Ramos (cell line): ENCODE results near the gene ACOT4.
"Not testable (repeated sequence)": the region's sequence is repeated elsewhere in the genome, so short reads cannot be mapped to it uniquely, and the experiment has no call there.

ENCODE experiments used
- in situ Hi-C: fragments of 300-500 bp; cut with MboI; formaldehyde crosslinking; loops from one replicate; pipeline ENCODE4 v1.14.3; 2022; ENCODE audit warnings: low sequenced_read_pairs; ENCODE audit not compliant: unreplicated experiment

Gene ACOT4

DNA sequence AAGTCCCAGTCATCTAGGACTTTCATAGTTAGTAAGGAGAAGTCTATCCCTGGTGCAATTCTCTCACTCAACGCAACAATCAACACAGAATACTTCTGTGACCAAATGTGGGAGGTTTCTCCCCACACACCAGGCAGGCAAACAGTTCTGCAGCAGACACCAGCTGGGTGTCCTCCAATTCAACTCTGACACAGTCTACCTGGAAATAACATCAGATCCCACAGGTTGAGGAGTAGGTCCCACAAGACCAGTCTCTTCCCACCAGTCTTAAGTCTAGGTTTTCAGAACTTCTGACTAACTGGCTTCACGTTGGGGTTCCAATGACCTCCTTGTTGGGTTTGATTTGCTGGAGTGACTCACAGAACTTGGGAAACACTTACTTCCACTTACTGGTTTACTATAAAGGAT lies 35.5 kb downstream of the ACOT4 start:
- in situ Hi-C loops, result no loop called here

DNA sequence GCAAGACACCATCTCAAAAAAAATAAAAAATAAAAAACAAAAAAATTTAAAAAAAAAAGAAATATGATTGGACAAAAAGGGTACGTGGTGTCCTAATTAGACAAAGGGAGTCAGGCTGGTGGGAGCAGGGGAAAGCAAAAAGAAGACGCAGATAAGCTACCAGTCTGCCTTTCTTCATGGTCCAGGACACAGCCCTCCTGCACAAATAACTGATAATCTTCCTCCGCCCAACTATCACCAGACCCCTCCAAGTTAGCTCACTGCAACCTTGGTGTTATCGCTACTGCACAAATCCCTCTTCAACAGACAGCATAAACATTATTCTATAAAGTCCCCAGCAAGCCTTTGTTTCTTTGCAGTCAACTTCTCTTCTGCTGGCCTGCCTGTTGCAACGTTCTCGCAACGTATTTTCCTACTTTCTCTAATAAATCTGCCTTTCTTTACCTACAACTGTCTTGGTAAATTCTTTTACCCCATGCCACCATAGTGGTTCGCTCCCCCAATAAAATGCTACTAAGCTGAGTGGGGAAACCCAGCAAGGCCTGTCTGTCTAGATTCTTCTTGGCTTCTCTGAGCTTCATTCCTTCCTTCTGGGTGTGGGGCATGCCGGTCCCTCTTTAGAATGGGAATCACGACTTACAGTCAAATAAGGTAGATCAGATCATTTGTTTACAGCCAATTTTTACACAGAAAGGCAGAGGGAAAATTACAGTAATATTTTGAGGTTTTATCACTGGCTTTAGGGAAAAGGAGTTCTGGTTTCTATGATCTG lies 38.5 kb downstream of the ACOT4 start:
- in situ Hi-C loops, result no loop called here

- in situ Hi-C loops, result no loop called here
Measured at GRCh38 chr14:73633116-73634010, 41.7 kb downstream of the ACOT4 start.

DNA sequence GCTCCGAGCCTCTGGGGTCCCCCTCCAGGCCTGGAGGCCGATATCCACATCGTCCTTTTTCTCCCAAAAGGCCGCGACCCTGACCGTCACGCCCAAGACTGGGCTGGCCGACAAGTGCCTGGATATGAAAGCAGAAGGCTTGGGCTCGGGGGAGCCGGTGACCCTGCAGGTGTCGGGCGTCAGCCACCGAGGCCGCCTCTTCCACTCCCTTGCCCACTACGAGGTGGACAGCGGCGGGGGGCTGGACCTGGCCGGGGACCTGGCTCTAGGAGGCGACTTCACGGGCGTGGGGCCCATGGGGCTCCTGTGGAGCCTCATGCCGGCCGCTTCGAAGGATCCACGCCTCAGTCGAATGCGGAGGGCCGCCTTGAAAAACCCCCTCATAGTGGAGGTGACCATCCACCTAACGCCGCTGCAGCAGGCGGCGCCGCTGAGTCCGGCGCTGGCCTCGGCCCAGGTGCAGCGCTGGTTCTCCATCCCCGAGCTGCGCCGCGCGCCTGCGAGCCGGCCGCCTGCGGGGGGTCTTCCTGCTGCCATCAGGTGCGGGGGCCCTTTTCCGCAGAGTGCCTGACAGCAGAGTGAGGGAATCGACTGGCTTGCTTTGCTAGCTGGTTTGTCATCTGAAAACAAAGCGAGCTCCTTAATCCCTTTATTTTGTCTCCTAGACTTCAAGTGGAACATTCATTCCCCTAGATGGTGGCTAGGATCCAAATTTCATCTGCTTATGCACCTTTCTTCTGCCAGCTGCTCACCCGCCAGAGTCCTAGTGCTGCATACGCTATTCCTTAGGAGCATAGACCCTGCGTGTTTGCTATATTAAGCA lies 42.5 kb downstream of the ACOT4 start:
- in situ Hi-C loops, result no loop called here

DNA sequence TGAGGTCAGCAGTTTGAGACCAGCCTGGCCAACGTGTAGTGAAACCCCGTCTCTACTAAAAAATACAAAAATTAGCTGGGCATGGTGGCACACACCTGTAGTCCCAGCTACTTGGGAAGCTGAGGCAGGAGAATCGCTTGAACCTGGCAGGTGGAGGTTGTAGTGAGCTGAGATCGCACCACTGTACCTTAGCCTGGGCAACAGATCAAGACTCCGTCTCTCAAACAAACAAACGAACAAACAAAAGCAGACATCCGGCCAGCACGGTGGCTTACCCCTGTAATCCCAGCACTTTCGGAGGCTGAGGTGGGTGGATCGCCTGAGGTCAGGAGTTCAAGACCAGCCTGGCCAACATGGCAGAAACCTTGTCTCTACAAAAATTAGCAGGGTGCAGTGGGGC lies 44.7 kb downstream of the ACOT4 start:
- in situ Hi-C loops, result not testable (repeated sequence)

DNA sequence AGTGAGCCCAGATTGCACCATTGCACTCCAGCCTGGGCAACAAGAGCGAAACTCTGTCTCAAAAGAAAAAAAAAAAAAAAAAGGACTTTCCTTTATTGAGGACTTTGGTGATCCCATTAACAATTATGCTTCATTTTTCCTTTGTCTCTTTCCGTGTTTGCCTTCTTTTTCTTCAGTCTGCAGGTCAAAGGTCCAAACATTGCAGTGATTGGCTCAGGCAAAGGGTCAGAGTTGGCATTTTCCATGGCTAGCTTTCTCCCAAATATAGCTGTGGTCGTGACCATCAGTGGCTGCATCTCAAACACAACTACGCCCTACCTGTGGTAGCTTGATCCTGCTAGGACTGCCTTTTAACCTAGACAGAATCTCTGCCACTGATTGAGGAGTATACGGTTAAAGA lies 46.2 kb downstream of the ACOT4 start:
- in situ Hi-C loops, result no loop called here

GRCh38 chr14:73640796-73641365 lies 49.2 kb downstream of the ACOT4 start:
- in situ Hi-C loops, result no loop called here

DNA sequence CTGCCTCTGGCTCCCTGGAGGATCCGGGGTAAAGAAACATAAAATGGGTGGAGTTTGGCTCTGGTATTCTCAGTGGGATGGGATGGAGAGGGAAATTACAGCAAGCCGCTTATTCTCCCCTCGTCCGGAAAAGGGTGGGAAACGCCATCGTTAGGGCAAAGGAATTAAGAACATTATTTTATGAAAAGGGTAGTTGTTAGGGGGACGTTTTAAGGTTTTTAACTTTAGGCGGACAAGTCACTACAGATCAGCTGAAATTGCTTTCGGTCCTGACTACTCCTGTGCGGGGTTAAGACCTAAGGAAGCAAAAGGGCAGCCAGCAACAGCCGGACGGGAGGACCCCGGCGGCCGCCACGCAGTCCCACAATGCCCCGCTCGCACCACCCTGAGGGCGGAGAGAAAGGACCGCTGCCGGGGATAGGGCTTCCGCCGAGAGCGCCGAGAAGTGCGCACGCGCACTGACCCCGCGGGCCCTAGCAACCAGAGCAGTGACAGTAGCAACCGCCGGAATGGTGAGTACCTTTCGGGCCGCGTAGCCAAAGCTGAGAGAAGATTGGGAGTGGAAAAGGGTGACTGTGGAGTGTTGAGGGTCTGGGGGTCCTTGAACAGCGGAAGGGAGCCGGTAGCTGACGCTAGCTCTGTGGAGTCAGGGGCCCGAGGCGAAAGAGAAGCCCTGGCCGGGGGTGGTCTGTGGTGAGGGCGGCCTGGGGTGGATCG lies 53.0 kb downstream of the ACOT4 start, which contains the start of gene DNAL1:
Gene DNAL1, plus strand, starts transcription at position 456 of the 717 bp plus-strand sequence. Its CDS starts 54 bp downstream, at position 510.
- in situ Hi-C loops, result no loop called here

DNA sequence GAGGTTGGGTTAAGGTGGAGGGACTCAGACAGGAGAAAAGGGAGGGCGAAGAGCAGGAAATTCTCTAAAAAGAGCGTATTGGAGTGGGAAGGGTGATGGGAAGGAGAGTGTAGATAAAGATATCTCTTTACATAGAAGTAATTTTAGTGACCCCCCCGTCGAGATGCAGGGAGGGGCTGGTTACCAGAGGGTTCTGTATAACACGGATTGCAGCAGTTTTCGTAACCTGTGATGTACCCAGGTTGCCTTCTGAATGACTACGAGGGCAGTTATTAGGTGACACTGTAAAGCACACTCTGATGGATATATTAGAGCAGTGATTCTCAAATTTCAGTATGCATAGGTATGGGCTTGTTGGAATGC lies 53.6 kb downstream of the ACOT4 start:
- in situ Hi-C loops, result no loop called here
